CD14-positive monocyte (primary cell): Measurements from ENCODE around the gene GMDS. TPM values are rescaled to one million over a fixed set of nuclear protein-coding genes. Genes with fewer than 3 reads are reported as not detected.
A peak's percentile ranks its signal among the peaks of the same experiment; 100 is the strongest.

ENCODE experiments used
- DNase-seq, 3 donors: peaks; one replicate each; pipeline ENCODE4 v3.0.0-alpha.2; 2011 to 2022
- H2AFZ ChIP-seq: 2 replicates; pipeline ENCODE4 v1.6.0; 2012; ENCODE audit warnings: mild to moderate bottlenecking, low read depth, low read length, inconsistent platforms; ENCODE audit not compliant: insufficient read depth, poor library complexity, severe bottlenecking
- H3K27ac ChIP-seq, 2 donors: 1 replicate in 1 of 2; 2 replicates in 1 of 2; pipeline ENCODE4 v1.5.1; 2012 to 2013; ENCODE audit warnings: low read length in 2 of 2, control low read depth in 1 of 2, inconsistent platforms in 1 of 2, low read depth in 1 of 2, mild to moderate bottlenecking in 1 of 2
- H3K27me3 ChIP-seq, 2 donors: one replicate each; pipeline versions ENCODE4 v1.6.0 to v1.6.1; 2011 to 2013; ENCODE audit warnings: low read length in 2 of 2; ENCODE audit not compliant: control insufficient read depth in 2 of 2, insufficient read depth in 2 of 2
- H3K36me3 ChIP-seq, 2 donors: replicated peaks in 1 of 2; 1 replicate in 1 of 2; 2 replicates in 1 of 2; pipeline versions ENCODE4 v1.5.1 to v1.6.1; 2012 to 2013; ENCODE audit warnings: low read length in 2 of 2, control low read depth in 1 of 2, inconsistent platforms in 1 of 2, mild to moderate bottlenecking in 1 of 2; ENCODE audit not compliant: insufficient read depth in 2 of 2, control insufficient read depth in 1 of 2
- H3K4me1 ChIP-seq, 2 donors: 1 replicate in 1 of 2; 2 replicates in 1 of 2; pipeline versions ENCODE4 v1.5.1 to v1.6.1; 2012 to 2013; ENCODE audit warnings: low read length in 2 of 2, control low read depth in 1 of 2, inconsistent platforms in 1 of 2, mild to moderate bottlenecking in 1 of 2, moderate library complexity in 1 of 2; ENCODE audit not compliant: insufficient read depth in 2 of 2, control insufficient read depth in 1 of 2
- H3K4me2 ChIP-seq: replicated peaks from 2 replicates; pipeline ENCODE3; 2012; ENCODE audit warnings: low read length, moderate library complexity, mild to moderate bottlenecking; ENCODE audit not compliant: poor library complexity, severe bottlenecking; ENCODE audit errors: extremely low read depth
- H3K4me3 ChIP-seq, 3 experiments: fragments of 200-600 bp in 1 of 3; sonication (generic) in 1 of 3; replicated peaks in 1 of 3; 1 replicate in 2 of 3; 2 replicates in 1 of 3; pipeline ENCODE4 v1.5.1; 2011 to 2013; ENCODE audit warnings: low read length in 3 of 3, mild to moderate bottlenecking in 3 of 3, control low read depth in 2 of 3, low read depth in 2 of 3, inconsistent platforms in 1 of 3, moderate library complexity in 1 of 3
- H3K79me2 ChIP-seq: 2 replicates; pipeline ENCODE4 v1.6.0; 2012; ENCODE audit warnings: mild to moderate bottlenecking, control low read depth, inconsistent platforms, low read length, moderate library complexity; ENCODE audit not compliant: insufficient read depth
- H3K9ac ChIP-seq: 2 replicates; pipeline ENCODE4 v1.6.0; 2017; ENCODE audit warnings: low read length, mild to moderate bottlenecking; ENCODE audit not compliant: insufficient read depth, poor library complexity, severe bottlenecking
- H3K9me3 ChIP-seq, 2 donors: replicated peaks in 1 of 2; 1 replicate in 1 of 2; 2 replicates in 1 of 2; pipeline versions ENCODE4 v1.5.1 to v1.6.1; 2012 to 2013; ENCODE audit warnings: low read length in 2 of 2, control low read depth in 1 of 2; ENCODE audit not compliant: control insufficient read depth in 1 of 2, insufficient read depth in 1 of 2
- H4K20me1 ChIP-seq: 2 replicates; pipeline ENCODE4 v1.6.0; 2012; ENCODE audit warnings: mild to moderate bottlenecking, low read length, control low read depth, moderate library complexity; ENCODE audit not compliant: insufficient read depth
- H3K27ac Mint-ChIP-seq, 7 donors: one replicate each; pipeline ENCODE4 v1.8.0; 2020; ENCODE audit warnings: mild to moderate bottlenecking in 7 of 7, mixed read lengths in 7 of 7, moderate library complexity in 6 of 7, inconsistent platforms in 2 of 7
- H3K27me3 Mint-ChIP-seq, 3 donors: one replicate each; pipeline ENCODE4 v1.8.0; 2021 to 2022; ENCODE audit warnings: low read depth in 3 of 3, mild to moderate bottlenecking in 3 of 3, mixed read lengths in 3 of 3, moderate library complexity in 3 of 3, inconsistent platforms in 1 of 3
- H3K36me3 Mint-ChIP-seq, 2 donors: one replicate each; pipeline ENCODE4 v1.8.0; 2020; ENCODE audit warnings: mixed read lengths in 2 of 2, inconsistent platforms in 1 of 2, mild to moderate bottlenecking in 1 of 2
- H3K4me1 Mint-ChIP-seq: one replicate; pipeline ENCODE4 v1.8.0; 2020; ENCODE audit warnings: mild to moderate bottlenecking, mixed read lengths
- H3K4me3 Mint-ChIP-seq, 2 donors: one replicate each; pipeline ENCODE4 v1.8.0; 2020; ENCODE audit warnings: mild to moderate bottlenecking in 2 of 2, mixed read lengths in 2 of 2, moderate library complexity in 1 of 2
- H3K9me3 Mint-ChIP-seq, 7 donors: one replicate each; pipeline ENCODE4 v1.8.0; 2020 to 2022; ENCODE audit warnings: mixed read lengths in 7 of 7, mild to moderate bottlenecking in 6 of 7, moderate library complexity in 6 of 7, inconsistent platforms in 2 of 7
- WGBS: methylation state at CpG from one replicate; pipeline ENCODE4 v1.1.5; 2013; ENCODE audit warnings: missing lambda C conversion rate; ENCODE audit not compliant: insufficient coverage; 5-methylcytosine and 5-hydroxymethylcytosine counted together
- intact Hi-C, 2 donors: fragments of 100-400 bp; cut with micrococcal nuclease; formaldehyde crosslinking; loops; one replicate each; pipeline versions ENCODE4 v1.15.0 to v1.15.1; 2023
- polyA plus RNA-seq, 3 donors: library from polyadenylated mRNA; depleted of rRNA in 1 of 3; unstranded in 2 of 3; stranded (reverse) in 1 of 3; fragments of 300-500 nt in 2 of 3; fragments of >200 nt in 1 of 3; fragmentation: Illumina TruSeq in 2 of 3; gene quantifications; 1 replicate in 2 of 3; 2 replicates in 1 of 3; pipeline ENCODE4 v1.2.3, GENCODE V29; 2012 to 2021
- TF ChIP-seq, protein P1 (sequence below): fragments of 200-600 bp; IDR thresholded peaks from one replicate; pipeline ENCODE4 v1.8.0; 2022; ENCODE audit warnings: antibody characterized with exemption, mild to moderate bottlenecking

Gene GMDS
- polyA plus RNA-seq, 3 donors = 10.5 to 19.9 (median 17.6) TPM

DNA sequence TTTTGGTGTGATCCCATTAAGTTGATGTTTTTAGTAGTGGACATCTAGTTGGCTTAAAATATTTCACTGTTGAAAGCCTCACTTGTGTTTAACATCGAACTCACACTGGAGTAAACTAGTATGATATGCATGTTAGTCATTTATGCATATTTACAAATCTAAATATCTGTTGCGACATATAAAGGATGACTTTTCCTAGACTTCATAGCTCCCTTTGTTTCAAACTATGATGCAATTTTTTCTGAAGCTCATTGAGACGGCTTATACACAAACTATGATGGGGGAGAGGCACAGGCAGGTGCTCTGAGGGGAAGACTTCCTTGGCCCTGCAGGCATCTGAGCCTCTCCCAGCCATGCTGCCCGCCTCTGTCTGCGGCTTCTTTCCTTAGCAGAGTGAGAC lies 647.5 kb downstream of the GMDS start:
- TF ChIP-seq, protein P1, sequence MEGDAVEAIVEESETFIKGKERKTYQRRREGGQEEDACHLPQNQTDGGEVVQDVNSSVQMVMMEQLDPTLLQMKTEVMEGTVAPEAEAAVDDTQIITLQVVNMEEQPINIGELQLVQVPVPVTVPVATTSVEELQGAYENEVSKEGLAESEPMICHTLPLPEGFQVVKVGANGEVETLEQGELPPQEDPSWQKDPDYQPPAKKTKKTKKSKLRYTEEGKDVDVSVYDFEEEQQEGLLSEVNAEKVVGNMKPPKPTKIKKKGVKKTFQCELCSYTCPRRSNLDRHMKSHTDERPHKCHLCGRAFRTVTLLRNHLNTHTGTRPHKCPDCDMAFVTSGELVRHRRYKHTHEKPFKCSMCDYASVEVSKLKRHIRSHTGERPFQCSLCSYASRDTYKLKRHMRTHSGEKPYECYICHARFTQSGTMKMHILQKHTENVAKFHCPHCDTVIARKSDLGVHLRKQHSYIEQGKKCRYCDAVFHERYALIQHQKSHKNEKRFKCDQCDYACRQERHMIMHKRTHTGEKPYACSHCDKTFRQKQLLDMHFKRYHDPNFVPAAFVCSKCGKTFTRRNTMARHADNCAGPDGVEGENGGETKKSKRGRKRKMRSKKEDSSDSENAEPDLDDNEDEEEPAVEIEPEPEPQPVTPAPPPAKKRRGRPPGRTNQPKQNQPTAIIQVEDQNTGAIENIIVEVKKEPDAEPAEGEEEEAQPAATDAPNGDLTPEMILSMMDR = no peak
- Histone ChIP-seq H3K27ac (no peak overlapping the region), H3K9me3 (peaks cover 0 to 7% of the 10 kb centered on the region in 2 donors), H3K36me3 (no peaks in the 10 kb centered on the region), H3K79me2 (no peaks in the 10 kb centered on the region), H4K20me1 (no peaks in the 10 kb centered on the region), H3K9ac (no peak overlapping the region), H3K27me3 (peaks cover 25 to 83% of the 10 kb centered on the region in 2 donors), H3K4me3 (no peak overlapping the region), H3K4me1 (peaks cover 5 to 7% of the 10 kb centered on the region in 2 donors), H2AFZ (no peak overlapping the region), H3K4me2 (no peak overlapping the region)
- Mint-ChIP-seq H3K9me3 (peaks cover 0 to 3% (median 0%) of the 10 kb centered on the region in 7 donors), H3K36me3 (no peaks in the 10 kb centered on the region), H3K4me3 (peak overlapping the region in 1 of 2 donors; percentile 68), H3K27me3 (peaks cover 64 to 94% (median 65%) of the 10 kb centered on the region in 3 donors), H3K4me1 (peaks cover 11% of the 10 kb centered on the region), H3K27ac (no peak overlapping the region)
- 94% methylated on average over 2 of the region's 5 CpGs for WGBS
- no peak for DNase-seq
- intact Hi-C loops = loop anchor here (2.0 to 10.0 kb wide), 4 partner anchors 757 to 1167 kb away; partner anchors contain the start of gene WRNIP1 (in 1 of the 2)

DNA sequence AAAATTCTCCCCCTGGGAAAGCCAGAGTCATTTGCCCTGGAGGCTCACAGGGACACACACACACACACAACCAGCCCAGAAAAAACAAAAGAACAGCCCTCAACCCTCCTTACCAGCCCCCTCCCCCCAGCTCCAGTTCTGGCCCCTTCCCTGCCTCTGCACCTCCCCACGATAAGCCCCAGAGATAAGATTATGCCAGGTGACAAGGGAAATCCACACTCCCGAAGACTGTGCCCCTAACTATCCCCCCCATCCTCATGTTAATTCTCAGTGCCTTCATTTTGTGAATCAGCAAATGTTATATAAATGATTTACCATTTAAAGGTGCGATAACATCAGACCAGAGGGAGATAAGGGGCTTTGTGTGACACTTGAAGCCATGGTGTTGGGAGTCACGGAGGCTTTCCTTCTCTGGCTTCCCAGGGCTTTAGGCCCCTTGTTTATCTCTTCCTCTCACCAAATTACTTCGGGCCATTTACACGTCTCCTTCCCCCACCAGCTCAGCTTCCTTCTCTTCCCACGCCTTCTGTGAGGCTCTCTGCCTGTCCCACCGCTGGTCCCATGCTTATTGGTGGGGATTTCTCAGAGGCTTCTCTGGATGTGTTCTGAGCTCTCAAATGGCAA lies 648.2 kb downstream of the GMDS start:
- no peak overlapping the region for H3K27ac Mint-ChIP-seq
- Histone ChIP-seq H3K27ac (no peak overlapping the region), H3K4me1 (peaks cover 5 to 7% of the 10 kb centered on the region in 2 donors), H3K9me3 (peaks cover 0 to 7% of the 10 kb centered on the region in 2 donors), H3K36me3 (no peaks in the 10 kb centered on the region), H3K9ac (no peak overlapping the region), H3K79me2 (no peaks in the 10 kb centered on the region), H3K4me3 (no peak overlapping the region), H3K27me3 (peaks cover 19 to 79% of the 10 kb centered on the region in 2 donors), H4K20me1 (no peaks in the 10 kb centered on the region), H3K4me2 (no peak overlapping the region), H2AFZ (no peak overlapping the region)
- intact Hi-C loops = loop anchor here (2.0 to 10.0 kb wide), 4 partner anchors 758 to 1168 kb away; partner anchors contain the start of gene WRNIP1 (in 1 of the 2)
- TF ChIP-seq, protein P1 = no peak
- H3K27me3 Mint-ChIP-seq = peaks cover 57 to 90% (median 58%) of the 10 kb centered on the region in 3 donors
- no peaks in the 10 kb centered on the region for H3K36me3 Mint-ChIP-seq
- no peak for DNase-seq
- 88% methylated on average over 2 of the region's 8 CpGs for WGBS
- peak overlapping the region in 1 of 2 donors; percentile 46 for H3K4me3 Mint-ChIP-seq
- H3K9me3 Mint-ChIP-seq = peaks cover 0 to 3% (median 0%) of the 10 kb centered on the region in 7 donors
- H3K4me1 Mint-ChIP-seq = peaks cover 11% of the 10 kb centered on the region
